Sigmoid colon (tissue), 7 donors: ENCODE data around the gene PAOX. TPM values are rescaled to one million over a fixed set of nuclear protein-coding genes. Genes with fewer than 3 reads are reported as not detected.

ENCODE experiments used
- DNase-seq: peaks from one replicate; pipeline ENCODE4 v3.0.0-alpha.2; 2019
- H3K27ac ChIP-seq, 4 donors: fragments of 200-600 bp; sonication (generic); one replicate each; pipeline ENCODE4 v1.5.1; 2016 to 2019; ENCODE audit warnings: mild to moderate bottlenecking in 1 of 4
- H3K27me3 ChIP-seq, 3 donors: fragments of 200-600 bp; sonication (generic); one replicate each; pipeline ENCODE4 v1.5.1; 2019; ENCODE audit warnings: mild to moderate bottlenecking in 1 of 3
- H3K36me3 ChIP-seq, 4 donors: fragments of 200-600 bp; sonication (generic); one replicate each; pipeline ENCODE4 v1.5.1; 2016 to 2019
- H3K4me1 ChIP-seq, 4 donors: fragments of 200-600 bp; sonication (generic); one replicate each; pipeline ENCODE4 v1.5.1; 2017 to 2019
- H3K4me3 ChIP-seq, 4 donors: fragments of 200-600 bp; sonication (generic); one replicate each; pipeline ENCODE4 v1.5.1; 2017 to 2019; ENCODE audit warnings: mild to moderate bottlenecking in 2 of 4, moderate library complexity in 1 of 4
- H3K9me3 ChIP-seq, 4 donors: fragments of 200-600 bp in 3 of 4; sonication (generic) in 3 of 4; one replicate each; pipeline versions ENCODE4 v1.5.1 to v1.6.1; 2013 to 2019
- EP300 ChIP-seq, 4 donors: sonication (generic); formaldehyde crosslinking; IDR thresholded peaks; one replicate each; pipeline ENCODE4 v1.6.1; 2017; ENCODE audit warnings: antibody characterized with exemption in 4 of 4
- POLR2A ChIP-seq, 2 donors: fragments of 450-650 bp; IDR thresholded peaks; one replicate each; pipeline ENCODE4 v1.6.1; 2016; ENCODE audit warnings: antibody characterized with exemption in 2 of 2, mild to moderate bottlenecking in 2 of 2, moderate library complexity in 2 of 2
- POLR2AphosphoS5 ChIP-seq, 4 donors: sonication (generic); formaldehyde crosslinking; IDR thresholded peaks; one replicate each; pipeline ENCODE4 v1.6.1; 2017; ENCODE audit warnings: antibody characterized with exemption in 4 of 4
- WGBS, 2 donors: extraction: QIAGEN DNeasy Blood & Tissue Kit; methylation state at CpG; one replicate each; pipeline ENCODE4 v1.1.7; 2013; 5-methylcytosine and 5-hydroxymethylcytosine counted together
- intact Hi-C: fragments of 100-400 bp; cut with DNase I; formaldehyde crosslinking; loops from one replicate; pipeline ENCODE4 v1.15.1; 2023
- polyA plus RNA-seq, 3 donors: library from polyadenylated mRNA; stranded (reverse); fragments of 200-250 nt; gene quantifications; one replicate each; pipeline ENCODE4 v1.2.3, GENCODE V29; 2013
- total RNA-seq, 4 donors: library from RNA; depleted of rRNA; stranded (reverse); fragments of >200 nt; gene quantifications; one replicate each; pipeline ENCODE4 v1.1.0, GENCODE V29; 2016
- TF ChIP-seq, protein P1 (sequence below), 4 experiments: fragments of 450-650 bp in 3 of 4; fragments of 200-600 bp in 1 of 4; IDR thresholded peaks; one replicate each; pipeline ENCODE4 v1.5.1; 2016 to 2019; ENCODE audit warnings: antibody characterized with exemption in 4 of 4, mild to moderate bottlenecking in 3 of 4, moderate library complexity in 2 of 4
- donor health status: healthy with polysubstance abuse.
- donor health status: Bipolar disorder and iron deficiency.
- donor health status: healthy.

The PAOX gene
- total and polyA plus RNA-seq, 7 donors: 5.4 to 11.8 (median 8.7) TPM

DNA sequence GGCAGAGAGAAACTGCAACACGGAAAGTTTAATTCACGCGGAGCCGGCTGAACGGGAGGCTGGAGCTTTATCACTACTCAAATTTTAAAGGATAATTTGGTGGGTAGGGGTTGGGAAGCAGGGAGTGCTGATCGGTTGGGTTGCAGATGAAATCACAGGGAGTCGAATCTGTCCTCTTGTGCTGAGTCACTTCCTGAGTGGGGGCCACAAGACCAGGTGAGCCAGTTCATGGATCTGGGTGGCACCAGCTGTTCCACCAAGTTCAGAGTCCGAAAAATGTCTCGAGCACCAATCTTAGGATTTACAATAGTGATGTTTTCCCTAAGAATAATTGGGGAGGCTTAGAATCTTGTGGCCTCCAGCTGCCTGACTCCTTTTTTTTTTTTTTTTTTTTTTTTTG, 35.5 kb upstream of the PAOX start:
- H3K36me3 ChIP-seq: no peaks in the 10 kb centered on the region
- no peak for DNase-seq
- H3K9me3 ChIP-seq: no peaks in the 10 kb centered on the region
- TF ChIP-seq, protein P1, sequence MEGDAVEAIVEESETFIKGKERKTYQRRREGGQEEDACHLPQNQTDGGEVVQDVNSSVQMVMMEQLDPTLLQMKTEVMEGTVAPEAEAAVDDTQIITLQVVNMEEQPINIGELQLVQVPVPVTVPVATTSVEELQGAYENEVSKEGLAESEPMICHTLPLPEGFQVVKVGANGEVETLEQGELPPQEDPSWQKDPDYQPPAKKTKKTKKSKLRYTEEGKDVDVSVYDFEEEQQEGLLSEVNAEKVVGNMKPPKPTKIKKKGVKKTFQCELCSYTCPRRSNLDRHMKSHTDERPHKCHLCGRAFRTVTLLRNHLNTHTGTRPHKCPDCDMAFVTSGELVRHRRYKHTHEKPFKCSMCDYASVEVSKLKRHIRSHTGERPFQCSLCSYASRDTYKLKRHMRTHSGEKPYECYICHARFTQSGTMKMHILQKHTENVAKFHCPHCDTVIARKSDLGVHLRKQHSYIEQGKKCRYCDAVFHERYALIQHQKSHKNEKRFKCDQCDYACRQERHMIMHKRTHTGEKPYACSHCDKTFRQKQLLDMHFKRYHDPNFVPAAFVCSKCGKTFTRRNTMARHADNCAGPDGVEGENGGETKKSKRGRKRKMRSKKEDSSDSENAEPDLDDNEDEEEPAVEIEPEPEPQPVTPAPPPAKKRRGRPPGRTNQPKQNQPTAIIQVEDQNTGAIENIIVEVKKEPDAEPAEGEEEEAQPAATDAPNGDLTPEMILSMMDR (IDR thresholded peaks at IDR 0.05): no peak
- TF ChIP-seq POLR2A (IDR thresholded peaks at IDR 0.05) (no peak), POLR2AphosphoS5 (IDR thresholded peaks at IDR 0.05) (no peak), EP300 (IDR thresholded peaks at IDR 0.05) (no peak)
- no peaks in the 10 kb centered on the region for H3K4me1 ChIP-seq
- H3K27me3 ChIP-seq: peaks cover 4 to 84% (median 23%) of the 10 kb centered on the region in 3 donors
- no peak overlapping the region for H3K27ac ChIP-seq
- 48 to 59% methylated on average over 9 of the region's 9 CpGs for WGBS, 2 donors
- intact Hi-C loops: no loop called here
- H3K4me3 ChIP-seq: no peak overlapping the region

- H3K27me3 ChIP-seq: peaks cover 4 to 83% (median 17%) of the 10 kb centered on the region in 3 donors
- no peak overlapping the region for H3K27ac ChIP-seq
- WGBS, 2 donors: 74 to 75% methylated on average over 5 of the region's 5 CpGs
- no peaks in the 10 kb centered on the region for H3K9me3 ChIP-seq
- H3K4me1 ChIP-seq: no peaks in the 10 kb centered on the region
- no peak overlapping the region for H3K4me3 ChIP-seq
- no peaks in the 10 kb centered on the region for H3K36me3 ChIP-seq
- TF ChIP-seq, protein P1 (IDR thresholded peaks at IDR 0.05): no peak
- TF ChIP-seq POLR2AphosphoS5 (IDR thresholded peaks at IDR 0.05): no peak
- no peak for TF ChIP-seq EP300 (IDR thresholded peaks at IDR 0.05)
- no peak for TF ChIP-seq POLR2A (IDR thresholded peaks at IDR 0.05)
- DNase-seq: no peak
- intact Hi-C loops: no loop called here
Observed at GRCh38 chr10:133344236-133344635, 34.8 kb upstream of the PAOX start.

GRCh38 chr10:133346413-133346812, 32.6 kb upstream of the PAOX start:
- Histone ChIP-seq H3K4me1 (no peaks in the 10 kb centered on the region), H3K4me3 (no peak overlapping the region), H3K9me3 (no peaks in the 10 kb centered on the region), H3K36me3 (no peaks in the 10 kb centered on the region), H3K27ac (no peak overlapping the region), H3K27me3 (peaks cover 4 to 79% (median 21%) of the 10 kb centered on the region in 3 donors)
- 52 to 54% methylated on average over 11 of the region's 11 CpGs for WGBS, 2 donors
- TF ChIP-seq, protein P1 (IDR thresholded peaks at IDR 0.05): no peak
- DNase-seq: no peak
- intact Hi-C loops: no loop called here

DNA sequence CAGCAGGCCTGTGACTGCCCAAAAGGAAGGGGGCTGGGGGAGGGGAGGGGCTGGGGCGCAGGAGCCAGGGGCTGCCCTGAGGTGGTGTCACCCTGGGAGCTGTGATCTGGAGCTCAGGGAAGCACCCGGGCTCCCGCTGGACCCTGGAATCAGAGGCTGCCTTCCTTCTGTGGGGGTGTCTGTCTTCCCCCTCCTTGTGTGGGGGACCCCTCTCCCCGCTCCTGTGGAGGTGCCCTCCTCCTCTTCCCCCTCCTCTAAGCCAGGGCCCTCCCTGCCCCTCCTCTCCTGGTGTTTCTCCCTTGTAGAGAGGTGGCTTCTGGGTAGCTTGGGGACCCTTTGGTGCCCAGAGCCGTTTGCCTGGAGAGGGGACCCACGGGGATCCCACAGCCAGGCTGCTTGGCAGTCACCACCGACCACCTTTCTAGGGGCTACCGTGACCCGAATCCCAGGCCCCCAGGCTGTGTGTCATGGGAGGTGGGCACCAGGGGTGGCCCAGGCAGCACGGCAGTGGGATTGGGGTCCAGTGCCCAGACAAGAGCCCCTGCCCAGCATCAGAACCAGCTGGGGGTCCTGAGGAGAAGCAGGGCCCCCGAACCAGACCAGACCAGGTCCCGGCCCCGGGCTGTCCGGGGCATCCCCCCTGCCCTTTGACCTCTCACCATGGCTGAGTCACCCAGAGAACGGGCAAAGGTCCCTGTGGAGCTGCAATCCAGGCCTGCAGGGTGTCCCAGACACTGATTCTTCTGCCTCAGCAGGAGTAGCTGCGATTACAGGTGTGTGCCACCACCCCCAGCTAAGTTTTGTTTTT, 31.1 kb upstream of the PAOX start:
- Histone ChIP-seq H3K4me1 (no peaks in the 10 kb centered on the region), H3K4me3 (no peak overlapping the region), H3K27ac (no peak overlapping the region), H3K9me3 (no peaks in the 10 kb centered on the region), H3K27me3 (peaks cover 4 to 70% (median 21%) of the 10 kb centered on the region in 3 donors), H3K36me3 (no peaks in the 10 kb centered on the region)
- WGBS, 2 donors: 26 to 57% methylated on average over 16 of the region's 16 CpGs
- TF ChIP-seq EP300 (IDR thresholded peaks at IDR 0.05) (no peak), POLR2A (IDR thresholded peaks at IDR 0.05) (no peak), POLR2AphosphoS5 (IDR thresholded peaks at IDR 0.05) (no peak)
- TF ChIP-seq, protein P1 (IDR thresholded peaks at IDR 0.05): no peak
- no peak for DNase-seq
- intact Hi-C loops: no loop called here
